ENCODE results near the gene CLDN12.

Gene CLDN12

GRCh38 chr7:90403174-90404113 is at the start of gene CLDN12:
TSS of gene CLDN12 (plus strand) at chr7:90403461. CDS start at chr7:90412677, 9,216 bp downstream.
- DNase-seq: peak; percentile 59 to 75

GRCh38 chr7:90383422-90383821 is 19.8 kb upstream of the CLDN12 start:
- DNase-seq: no peak

- DNase-seq: no peak
Observed at GRCh38 chr7:90383861-90384260, 19.4 kb upstream of the CLDN12 start.

- no peak for DNase-seq
Observed at GRCh38 chr7:90384433-90384832, 18.8 kb upstream of the CLDN12 start.

GRCh38 chr7:90387470-90388240 is 15.6 kb upstream of the CLDN12 start:
- no peak for DNase-seq

- no peak for DNase-seq
Observed at GRCh38 chr7:90390926-90391325, 12.3 kb upstream of the CLDN12 start.

GRCh38 chr7:90391488-90391887 is 11.8 kb upstream of the CLDN12 start:
- DNase-seq: no peak

- no peak for DNase-seq
Observed at GRCh38 chr7:90396420-90396819, 6.8 kb upstream of the CLDN12 start.

GRCh38 chr7:90401989-90402388 is 1.3 kb upstream of the CLDN12 start:
- no peak for DNase-seq

GRCh38 chr7:90402785-90403173 is 482 bp upstream of the CLDN12 start:
- DNase-seq: no peak

GRCh38 chr7:90404777-90405176 is 1.5 kb downstream of the CLDN12 start:
- no peak for DNase-seq

- no peak for DNase-seq
Observed at GRCh38 chr7:90407484-90407821, 4.2 kb downstream of the CLDN12 start.

GRCh38 chr7:90408142-90408541 is 4.9 kb downstream of the CLDN12 start:
- DNase-seq: no peak

GRCh38 chr7:90409667-90410066 is 6.4 kb downstream of the CLDN12 start:
- DNase-seq: no peak

- DNase-seq: no peak
Observed at GRCh38 chr7:90411510-90411909, 8.2 kb downstream of the CLDN12 start.

GRCh38 chr7:90412458-90413184 is 9.4 kb downstream of the CLDN12 start:
- no peak for DNase-seq

GRCh38 chr7:90413185-90413528 is 9.9 kb downstream of the CLDN12 start:
- no peak for DNase-seq

- DNase-seq: no peak
Observed at GRCh38 chr7:90421651-90422050, 18.4 kb downstream of the CLDN12 start.

- no peak for DNase-seq
Observed at GRCh38 chr7:90424720-90425119, 21.5 kb downstream of the CLDN12 start.

- no peak for DNase-seq
Observed at GRCh38 chr7:90425376-90425775, 22.1 kb downstream of the CLDN12 start.

- DNase-seq: no peak
Observed at GRCh38 chr7:90430614-90431460, 27.6 kb downstream of the CLDN12 start.

GRCh38 chr7:90432752-90433151 is 29.5 kb downstream of the CLDN12 start:
- DNase-seq: no peak

GRCh38 chr7:90433221-90433620 is 30.0 kb downstream of the CLDN12 start:
- no peak for DNase-seq

Data from bone marrow (tissue), 2 donors.